MCF 10A (cell line): ENCODE measurements around the gene DIAPH3. TPM values are rescaled to one million over a fixed set of nuclear protein-coding genes. Genes with fewer than 3 reads are reported as not detected.

ENCODE experiments used
- BruUV-seq: library from RNA; stranded (reverse); fragments of 400-500 nt; replicated peaks from 2 replicates; lab custom pipeline; 2021; lab: Mats Ljungman, UMichigan
- CTCF ChIA-PET: fragments of 300-600 bp; sonication (Branson Sonifier 250); formaldehyde crosslinking; extraction: SDS; loops from one replicate; lab custom pipeline; 2021; ENCODE audit warnings: antibody characterized with exemption, inconsistent platforms; lab: Yijun Ruan, JAX
- POLR2A ChIA-PET: fragments of 300-600, 350-650 bp; sonication (Branson Sonifier 250); formaldehyde crosslinking; extraction: SDS; loops from one replicate; lab custom pipeline; 2020; ENCODE audit warnings: antibody characterized with exemption, inconsistent platforms; lab: Yijun Ruan, JAX
- DNase-seq: peaks from one replicate; pipeline ENCODE4 v3.0.0-alpha.2; 2018; ENCODE audit not compliant: unreplicated experiment
- H3K27ac Mint-ChIP-seq: one replicate; pipeline ENCODE4 v1.8.0; 2022; ENCODE audit warnings: mild to moderate bottlenecking, low read depth, mixed read lengths; ENCODE audit not compliant: unreplicated experiment
- H3K27me3 Mint-ChIP-seq: one replicate; pipeline ENCODE4 v1.8.0; 2022; ENCODE audit warnings: mixed read lengths; ENCODE audit not compliant: insufficient read depth, unreplicated experiment
- H3K36me3 Mint-ChIP-seq: one replicate; pipeline ENCODE4 v1.8.0; 2022; ENCODE audit warnings: mild to moderate bottlenecking, moderate library complexity, mixed read lengths; ENCODE audit not compliant: insufficient read depth, unreplicated experiment
- H3K4me1 Mint-ChIP-seq: one replicate; pipeline ENCODE4 v1.8.0; 2022; ENCODE audit warnings: mixed read lengths; ENCODE audit not compliant: insufficient read depth, unreplicated experiment
- H3K4me3 Mint-ChIP-seq: one replicate; pipeline ENCODE4 v1.8.0; 2022; ENCODE audit warnings: mild to moderate bottlenecking, moderate library complexity, mixed read lengths; ENCODE audit not compliant: unreplicated experiment
- H3K9me3 Mint-ChIP-seq: one replicate; pipeline ENCODE4 v1.8.0; 2022; ENCODE audit warnings: mixed read lengths; ENCODE audit not compliant: unreplicated experiment
- CTCF ChIP-seq: fragments of 200-600 bp; IDR thresholded peaks from one replicate; pipeline ENCODE4 v1.8.0; 2022; ENCODE audit warnings: antibody characterized with exemption, mild to moderate bottlenecking; ENCODE audit not compliant: unreplicated experiment
- intact Hi-C: fragments of 100-400 bp; cut with micrococcal nuclease; formaldehyde crosslinking; loops from 2 replicates; pipeline ENCODE4 v1.14.1; 2022
- total RNA-seq: library from RNA; stranded (reverse); gene quantifications from 2 replicates; pipeline ENCODE4 v1.2.3, GENCODE V29; 2022

The DIAPH3 gene
- total RNA-seq, 1 experiment from 2014 or later, result 34.7 TPM

- ChIA-PET POLR2A (interaction anchor here (0.6 kb wide), 1 partner anchor 347 kb away, joined by 3 read pairs; no protein-coding TSS in a partner anchor), CTCF (interaction anchor here (0.6 to 0.8 kb wide), 3 partner anchors 14 to 1420 kb away, joined by 3 to 5 read pairs (median 4); no protein-coding TSS in a partner anchor)
- Mint-ChIP-seq H3K27me3 (no peaks in the 10 kb centered on the region), H3K27ac (no peak overlapping the region), H3K4me3 (no peak overlapping the region), H3K9me3 (no peaks in the 10 kb centered on the region), H3K4me1 (no peaks in the 10 kb centered on the region), H3K36me3 (peaks cover 5% of the 10 kb centered on the region)
- TF ChIP-seq CTCF, result no peak
- intact Hi-C loops, result no loop called here
- no peak for DNase-seq
- BruUV-seq, result no TSS peak
Measured at GRCh38 chr13:59696271-59696670, 467.5 kb downstream of the DIAPH3 start.

GRCh38 chr13:59691501-59692066 is 472.1 kb downstream of the DIAPH3 start:
- ChIA-PET CTCF (interaction anchor here (0.5 to 3.9 kb wide), 6 partner anchors 11 to 749 kb away, joined by 3 to 20 read pairs (median 4); no protein-coding TSS in a partner anchor), POLR2A (no interaction called here)
- H3K36me3 Mint-ChIP-seq, result no peaks in the 10 kb centered on the region
- no peak overlapping the region for H3K4me3 Mint-ChIP-seq
- intact Hi-C loops, result no loop called here
- no TSS peak for BruUV-seq
- H3K27ac Mint-ChIP-seq, result no peak overlapping the region
- no peaks in the 10 kb centered on the region for H3K27me3 Mint-ChIP-seq
- H3K4me1 Mint-ChIP-seq, result no peaks in the 10 kb centered on the region
- TF ChIP-seq CTCF, result no peak
- DNase-seq, result no peak
- H3K9me3 Mint-ChIP-seq, result no peaks in the 10 kb centered on the region

GRCh38 chr13:59690857-59691500 is 472.7 kb downstream of the DIAPH3 start:
- no peaks in the 10 kb centered on the region for H3K9me3 Mint-ChIP-seq
- BruUV-seq, result no TSS peak
- H3K27ac Mint-ChIP-seq, result no peak overlapping the region
- intact Hi-C loops, result no loop called here
- no peak overlapping the region for H3K4me3 Mint-ChIP-seq
- no peaks in the 10 kb centered on the region for H3K27me3 Mint-ChIP-seq
- H3K4me1 Mint-ChIP-seq, result no peaks in the 10 kb centered on the region
- TF ChIP-seq CTCF, result no peak
- POLR2A ChIA-PET, result no interaction called here
- DNase-seq, result no peak
- CTCF ChIA-PET, result interaction anchor here (0.5 to 3.9 kb wide), 5 partner anchors 11 to 216 kb away, joined by 3 to 20 read pairs (median 4); no protein-coding TSS in a partner anchor
- no peaks in the 10 kb centered on the region for H3K36me3 Mint-ChIP-seq

GRCh38 chr13:59689057-59689456 is 474.7 kb downstream of the DIAPH3 start:
- H3K36me3 Mint-ChIP-seq, result no peaks in the 10 kb centered on the region
- H3K27me3 Mint-ChIP-seq, result no peaks in the 10 kb centered on the region
- BruUV-seq, result no TSS peak
- no peak overlapping the region for H3K4me3 Mint-ChIP-seq
- no peak overlapping the region for H3K27ac Mint-ChIP-seq
- POLR2A ChIA-PET, result no interaction called here
- intact Hi-C loops, result loop anchor here (5.0 to 10.0 kb wide), 2 partner anchors 156 to 743 kb away; no protein-coding TSS in a partner anchor
- no peak for TF ChIP-seq CTCF
- no peaks in the 10 kb centered on the region for H3K9me3 Mint-ChIP-seq
- CTCF ChIA-PET, result no interaction called here
- no peak for DNase-seq
- no peaks in the 10 kb centered on the region for H3K4me1 Mint-ChIP-seq
